ENCODE measurements around the gene PDCD1. TPM values are rescaled to one million over a fixed set of nuclear protein-coding genes. Genes with fewer than 3 reads are reported as not detected.

The PDCD1 gene
- total RNA-seq, 1 donor: not detected

DNA sequence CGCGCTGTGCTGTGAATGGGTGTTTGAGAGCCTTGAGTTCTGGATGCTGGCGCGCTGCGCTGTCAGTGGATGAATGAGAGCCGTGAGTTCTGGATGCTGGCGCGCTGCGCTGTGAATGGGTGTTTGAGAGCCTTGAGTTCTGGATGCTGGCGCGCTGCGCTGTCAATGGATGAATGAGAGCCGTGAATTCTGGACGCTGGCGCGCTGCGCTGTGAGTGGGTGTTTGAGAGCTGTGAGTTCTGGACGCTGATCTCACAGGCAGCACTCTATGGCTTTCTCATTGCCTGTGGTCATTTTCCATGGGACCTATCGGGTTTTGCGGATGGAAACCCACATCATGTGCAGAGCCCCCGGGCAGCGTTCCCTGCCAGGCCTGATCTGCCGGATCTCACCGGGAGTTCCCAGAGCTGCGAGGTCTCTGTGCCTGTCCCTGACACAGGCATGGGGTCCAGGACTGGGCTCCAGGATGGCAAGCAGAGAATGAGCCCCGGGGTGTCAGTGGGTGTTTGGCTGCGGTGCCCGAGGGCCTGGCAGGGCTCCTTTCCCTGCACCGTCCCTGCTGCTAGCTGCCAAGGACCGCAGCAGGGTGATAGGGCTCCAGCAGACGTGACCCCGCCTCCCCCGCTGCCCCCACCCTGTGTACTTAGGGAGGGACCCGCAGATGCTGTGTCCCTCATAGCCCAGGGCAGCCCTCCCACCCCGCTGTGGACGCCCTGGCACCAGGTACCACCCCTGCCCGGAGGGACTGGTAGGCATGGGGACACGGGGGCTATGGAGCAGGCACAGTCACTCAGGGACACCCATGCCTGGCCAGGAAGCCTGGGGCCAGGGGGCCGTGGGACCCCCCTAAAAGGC is 9.7 kb downstream of the PDCD1 start:
- DNase-seq (ENCODE audit: low read depth): no peak
- no peak overlapping the region for H3K4me3 ChIP-seq (ENCODE audit: low read depth, low read length)
- TF ChIP-seq, protein P1, sequence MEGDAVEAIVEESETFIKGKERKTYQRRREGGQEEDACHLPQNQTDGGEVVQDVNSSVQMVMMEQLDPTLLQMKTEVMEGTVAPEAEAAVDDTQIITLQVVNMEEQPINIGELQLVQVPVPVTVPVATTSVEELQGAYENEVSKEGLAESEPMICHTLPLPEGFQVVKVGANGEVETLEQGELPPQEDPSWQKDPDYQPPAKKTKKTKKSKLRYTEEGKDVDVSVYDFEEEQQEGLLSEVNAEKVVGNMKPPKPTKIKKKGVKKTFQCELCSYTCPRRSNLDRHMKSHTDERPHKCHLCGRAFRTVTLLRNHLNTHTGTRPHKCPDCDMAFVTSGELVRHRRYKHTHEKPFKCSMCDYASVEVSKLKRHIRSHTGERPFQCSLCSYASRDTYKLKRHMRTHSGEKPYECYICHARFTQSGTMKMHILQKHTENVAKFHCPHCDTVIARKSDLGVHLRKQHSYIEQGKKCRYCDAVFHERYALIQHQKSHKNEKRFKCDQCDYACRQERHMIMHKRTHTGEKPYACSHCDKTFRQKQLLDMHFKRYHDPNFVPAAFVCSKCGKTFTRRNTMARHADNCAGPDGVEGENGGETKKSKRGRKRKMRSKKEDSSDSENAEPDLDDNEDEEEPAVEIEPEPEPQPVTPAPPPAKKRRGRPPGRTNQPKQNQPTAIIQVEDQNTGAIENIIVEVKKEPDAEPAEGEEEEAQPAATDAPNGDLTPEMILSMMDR (IDR thresholded peaks at IDR 0.05; ENCODE audit: insufficient read depth, low read length): no peak

GRCh38 chr2:241846406-241846805 is 12.3 kb downstream of the PDCD1 start:
- DNase-seq (ENCODE audit: low read depth): no peak
- H3K4me3 ChIP-seq (ENCODE audit: low read depth, low read length): no peak overlapping the region
- TF ChIP-seq, protein P1 (IDR thresholded peaks at IDR 0.05; ENCODE audit: insufficient read depth, low read length): no peak

- H3K4me3 ChIP-seq (ENCODE audit: low read depth, low read length): no peak overlapping the region
- TF ChIP-seq, protein P1 (IDR thresholded peaks at IDR 0.05; ENCODE audit: insufficient read depth, low read length): no peak
- DNase-seq (ENCODE audit: low read depth): no peak
These were observed 13.7 kb downstream of the PDCD1 start for GRCh38 chr2:241844831-241845578.

- peak; percentile 26 for DNase-seq (ENCODE audit: low read depth)
- H3K4me3 ChIP-seq (ENCODE audit: low read depth, low read length): peak overlapping the region; percentile 55
- TF ChIP-seq, protein P1 (IDR thresholded peaks at IDR 0.05; ENCODE audit: insufficient read depth, low read length): no peak
These were observed 14.5 kb downstream of the PDCD1 start for GRCh38 chr2:241844066-241844728.

DNA sequence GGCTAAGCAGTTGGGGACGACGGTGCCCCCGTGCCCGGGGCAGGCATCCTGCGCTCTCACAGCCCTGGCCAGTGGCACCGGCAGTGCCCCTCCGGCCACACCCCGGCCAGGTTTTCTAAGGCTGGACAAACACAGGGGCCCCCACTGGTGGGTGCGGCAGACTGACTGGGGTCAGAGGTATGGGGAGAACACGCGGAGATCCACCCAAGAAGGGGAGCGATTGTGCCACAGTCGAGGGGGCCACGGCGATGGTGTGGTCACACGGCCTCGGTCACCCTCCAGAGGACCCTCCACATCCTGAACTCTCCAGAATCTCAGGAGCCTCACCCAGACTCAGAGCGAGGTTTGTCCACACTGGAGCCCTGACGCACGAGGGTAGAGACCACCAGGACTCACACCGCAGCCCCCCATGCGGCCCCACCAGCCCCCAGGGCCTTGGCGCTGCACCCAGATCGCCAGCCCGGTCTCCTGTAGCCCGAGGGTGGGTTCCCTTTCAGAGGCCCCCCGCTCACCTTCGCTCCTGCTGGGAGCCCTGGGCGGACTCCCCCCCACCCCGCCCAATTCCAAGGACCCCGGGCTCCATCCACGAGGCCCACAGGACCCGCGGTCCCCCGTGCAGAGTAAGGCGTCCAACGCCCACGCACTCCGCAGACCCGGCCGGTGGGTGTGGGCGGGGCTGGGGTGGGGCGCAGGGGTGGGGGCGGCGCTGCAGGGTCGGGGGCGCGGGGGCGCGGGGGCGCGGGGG is 15.2 kb downstream of the PDCD1 start:
- no peak overlapping the region for H3K4me3 ChIP-seq (ENCODE audit: low read depth, low read length)
- TF ChIP-seq, protein P1 (IDR thresholded peaks at IDR 0.05; ENCODE audit: insufficient read depth, low read length): no peak
- no peak for DNase-seq (ENCODE audit: low read depth)

GRCh38 chr2:241842620-241843211 is 16.0 kb downstream of the PDCD1 start:
- no peak for DNase-seq (ENCODE audit: low read depth)
- TF ChIP-seq, protein P1 (IDR thresholded peaks at IDR 0.05; ENCODE audit: insufficient read depth, low read length): no peak
- H3K4me3 ChIP-seq (ENCODE audit: low read depth, low read length): no peak overlapping the region

Data from fibroblast of the aortic adventitia (primary cell).